Measurements from ENCODE around the gene UBASH3B. TPM values are rescaled to one million over a fixed set of nuclear protein-coding genes. Genes with fewer than 3 reads are reported as not detected.
A peak's percentile ranks its signal among the peaks of the same experiment; 100 is the strongest.

The UBASH3B gene
- total and polyA plus RNA-seq, 8 donors, result 0.58 to 60.5 (median 3.1) TPM

DNA sequence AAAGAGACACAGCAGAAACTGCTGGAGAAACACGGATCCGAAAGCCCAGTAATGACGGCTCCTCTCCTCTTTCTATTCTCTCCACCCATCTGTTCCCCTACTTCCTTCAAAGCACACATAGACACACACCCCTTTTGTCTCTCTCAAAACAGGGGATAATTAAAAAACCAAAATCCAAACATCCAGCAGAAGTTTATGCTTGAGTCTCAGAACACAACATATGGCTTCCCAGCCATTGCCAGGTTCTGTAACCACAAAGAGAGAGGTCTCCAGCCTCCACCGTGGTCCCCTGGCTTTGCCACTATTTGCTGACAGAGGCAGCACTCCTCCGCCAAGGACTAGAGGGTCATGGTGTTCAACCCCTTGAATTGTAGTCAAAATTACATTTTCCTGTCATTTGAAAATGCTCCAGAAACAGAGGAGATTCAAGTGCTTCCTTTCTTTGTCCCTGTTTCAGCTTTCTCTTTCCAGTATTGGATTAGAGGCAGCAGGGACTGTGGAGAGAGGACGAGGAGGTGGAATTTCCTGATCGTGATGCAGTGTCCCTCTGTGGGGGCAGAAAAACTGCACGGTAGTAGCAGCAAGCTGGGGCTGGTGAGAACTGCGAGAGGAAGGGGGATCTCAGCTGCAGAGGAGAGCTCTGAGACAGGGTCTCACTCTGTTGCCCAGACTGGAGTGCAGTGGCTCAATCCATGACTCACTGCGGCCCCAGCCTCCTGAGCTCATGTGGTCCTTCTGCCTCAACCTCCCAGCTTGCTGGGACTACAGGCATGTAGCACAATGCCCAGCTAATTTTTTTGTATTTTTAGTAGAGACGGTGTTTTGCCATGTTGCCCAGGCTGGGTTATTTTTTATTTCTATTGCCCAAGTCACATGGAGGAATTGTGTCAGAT, 60.3 kb downstream of the UBASH3B start:
- Histone ChIP-seq H3K36me3 (no peaks in the 10 kb centered on the region), H3K9me3 (no peaks in the 10 kb centered on the region), H3K27ac (peak overlapping the region in 2 of 5 donors; percentile 11 to 20), H3K4me3 (no peak overlapping the region), H3K27me3 (no peaks in the 10 kb centered on the region), H3K4me1 (peaks cover 0 to 32% (median 0%) of the 10 kb centered on the region in 4 donors)
- TF ChIP-seq, protein P1, sequence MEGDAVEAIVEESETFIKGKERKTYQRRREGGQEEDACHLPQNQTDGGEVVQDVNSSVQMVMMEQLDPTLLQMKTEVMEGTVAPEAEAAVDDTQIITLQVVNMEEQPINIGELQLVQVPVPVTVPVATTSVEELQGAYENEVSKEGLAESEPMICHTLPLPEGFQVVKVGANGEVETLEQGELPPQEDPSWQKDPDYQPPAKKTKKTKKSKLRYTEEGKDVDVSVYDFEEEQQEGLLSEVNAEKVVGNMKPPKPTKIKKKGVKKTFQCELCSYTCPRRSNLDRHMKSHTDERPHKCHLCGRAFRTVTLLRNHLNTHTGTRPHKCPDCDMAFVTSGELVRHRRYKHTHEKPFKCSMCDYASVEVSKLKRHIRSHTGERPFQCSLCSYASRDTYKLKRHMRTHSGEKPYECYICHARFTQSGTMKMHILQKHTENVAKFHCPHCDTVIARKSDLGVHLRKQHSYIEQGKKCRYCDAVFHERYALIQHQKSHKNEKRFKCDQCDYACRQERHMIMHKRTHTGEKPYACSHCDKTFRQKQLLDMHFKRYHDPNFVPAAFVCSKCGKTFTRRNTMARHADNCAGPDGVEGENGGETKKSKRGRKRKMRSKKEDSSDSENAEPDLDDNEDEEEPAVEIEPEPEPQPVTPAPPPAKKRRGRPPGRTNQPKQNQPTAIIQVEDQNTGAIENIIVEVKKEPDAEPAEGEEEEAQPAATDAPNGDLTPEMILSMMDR (IDR thresholded peaks at IDR 0.05), result no peak
- TF ChIP-seq POLR2A (IDR thresholded peaks at IDR 0.05), result no peak
- no peak for TF ChIP-seq EP300 (IDR thresholded peaks at IDR 0.05)
- no peak for TF ChIP-seq POLR2AphosphoS5 (IDR thresholded peaks at IDR 0.05)
- WGBS, 5 donors, result 61 to 68% (median 66%) methylated on average over 11 of the region's 11 CpGs
- peak in 1 of 2 donors; percentile 36 for DNase-seq
- intact Hi-C loops (cut with DNase I; ENCODE audit: low total_unique reads), result no loop called here

DNA sequence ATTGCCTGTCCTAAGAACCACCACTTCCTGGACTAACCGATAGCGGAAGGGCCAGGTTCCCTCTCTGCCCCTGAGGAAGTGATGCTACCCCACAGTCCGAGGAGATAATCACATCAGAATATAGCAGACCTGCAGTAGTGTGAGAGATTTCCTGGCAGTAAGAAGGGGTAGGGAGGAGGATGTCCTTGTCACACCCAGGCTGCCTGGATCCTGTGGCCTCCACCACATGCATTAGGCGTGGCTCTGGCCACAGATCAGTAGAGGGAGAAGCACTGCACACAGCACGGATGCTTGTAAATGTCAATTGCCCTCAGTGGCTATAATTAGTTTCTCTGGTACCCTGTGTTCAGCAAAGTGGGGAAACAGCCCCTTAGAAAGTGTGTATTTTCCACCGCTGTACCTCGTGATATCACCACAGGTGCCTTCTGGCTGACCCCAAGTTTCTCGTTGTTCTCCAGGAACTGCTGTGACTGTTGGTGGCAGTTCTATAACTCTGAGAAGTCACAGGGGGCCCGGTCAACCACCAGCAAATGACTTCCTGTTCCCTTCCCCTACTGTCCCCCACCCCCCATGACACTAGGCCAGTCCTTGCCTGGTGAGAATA, 61.8 kb downstream of the UBASH3B start:
- TF ChIP-seq EP300 (IDR thresholded peaks at IDR 0.05) (no peak), POLR2AphosphoS5 (IDR thresholded peaks at IDR 0.05) (no peak), POLR2A (IDR thresholded peaks at IDR 0.05) (no peak)
- TF ChIP-seq, protein P1 (IDR thresholded peaks at IDR 0.05), result no peak
- Histone ChIP-seq H3K27ac (peak overlapping the region in 4 of 5 donors; percentile 25 to 60 (median 48)), H3K4me3 (no peak overlapping the region), H3K9me3 (no peaks in the 10 kb centered on the region), H3K4me1 (peaks cover 0 to 38% (median 0%) of the 10 kb centered on the region in 4 donors), H3K36me3 (no peaks in the 10 kb centered on the region), H3K27me3 (no peaks in the 10 kb centered on the region)
- 59 to 73% (median 63%) methylated on average over 8 to 9 of the region's 9 CpGs for WGBS, 5 donors
- DNase-seq, result peak; percentile 27 to 51
- intact Hi-C loops (cut with DNase I; ENCODE audit: low total_unique reads), result no loop called here

DNA sequence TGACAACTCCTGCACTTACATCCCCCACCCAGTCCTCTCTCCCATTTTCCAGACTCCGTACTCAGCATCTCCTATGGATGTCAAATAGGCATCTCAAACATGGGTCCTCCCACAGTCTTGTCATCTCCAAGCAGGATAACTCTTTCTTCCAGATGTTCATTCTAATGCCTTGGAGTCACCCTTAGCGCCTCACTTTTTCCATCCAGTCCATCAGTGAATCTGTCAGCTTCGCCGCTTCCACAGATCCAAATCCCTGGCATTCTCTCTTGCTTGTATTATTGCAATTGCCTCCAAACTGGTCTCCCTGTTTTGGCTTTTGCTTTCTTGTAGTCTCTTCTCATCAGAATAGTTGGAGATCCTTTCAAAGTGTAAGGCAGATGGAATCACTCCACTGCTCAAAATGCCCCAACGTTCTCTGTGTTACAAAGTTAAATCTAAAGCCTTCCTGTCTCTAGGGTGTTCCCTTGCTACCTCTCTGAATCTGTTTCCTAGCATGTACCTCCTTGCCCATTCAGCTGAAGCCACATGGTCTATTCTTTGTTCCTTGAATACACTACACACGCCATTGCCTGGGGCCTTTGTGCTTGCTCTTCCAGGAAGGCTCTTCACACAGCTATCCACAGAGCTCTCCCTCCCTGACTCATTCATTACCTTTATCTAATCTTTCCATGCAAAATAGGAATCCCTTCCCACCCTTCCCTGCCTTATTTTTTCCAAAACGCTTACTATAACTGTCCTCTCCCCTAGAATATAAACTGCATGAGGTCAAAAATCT, 64.8 kb downstream of the UBASH3B start:
- H3K36me3 ChIP-seq, result no peaks in the 10 kb centered on the region
- H3K9me3 ChIP-seq, result no peaks in the 10 kb centered on the region
- intact Hi-C loops (cut with DNase I; ENCODE audit: low total_unique reads), result no loop called here
- H3K27me3 ChIP-seq, result no peaks in the 10 kb centered on the region
- WGBS, 5 donors, result 82 to 90% (median 88%) methylated on average over 7 of the region's 7 CpGs
- peaks cover 0 to 29% (median 2%) of the 10 kb centered on the region in 4 donors for H3K4me1 ChIP-seq
- no peak for DNase-seq
- no peak overlapping the region for H3K27ac ChIP-seq
- TF ChIP-seq POLR2A (IDR thresholded peaks at IDR 0.05) (no peak), EP300 (IDR thresholded peaks at IDR 0.05) (no peak), POLR2AphosphoS5 (IDR thresholded peaks at IDR 0.05) (no peak)
- TF ChIP-seq, protein P1 (IDR thresholded peaks at IDR 0.05), result no peak
- H3K4me3 ChIP-seq, result no peak overlapping the region
